HepG2 (cell line): ENCODE data around the gene LHX1.

Experiments used
- FIP1L1 ChIP-seq: fragments of 200-400 bp; formaldehyde crosslinking; IDR thresholded peaks from 2 replicates; pipeline ENCODE4 v1.6.1; 2018; ENCODE audit warnings: low read depth, mild to moderate bottlenecking, low read length, moderate library complexity, borderline replicate concordance; ENCODE audit not compliant: insufficient read depth
- SMAD1 ChIP-seq: sonication (generic); formaldehyde crosslinking; IDR thresholded peaks from 2 replicates; pipeline ENCODE4 v1.4.0; 2020; ENCODE audit warnings: missing genetic modification reagents, low read depth, mild to moderate bottlenecking, borderline replicate concordance
- TF ChIP-seq, protein P1 (sequence below): sonication (generic); formaldehyde crosslinking; IDR thresholded peaks from 2 replicates; pipeline ENCODE4 v1.5.0; 2020; ENCODE audit warnings: mild to moderate bottlenecking, missing genetic modification reagents, moderate library complexity
- TF ChIP-seq, protein P2 (sequence below): sonication (generic); formaldehyde crosslinking; IDR thresholded peaks from 2 replicates; pipeline ENCODE4 v1.4.0; 2020; ENCODE audit warnings: missing genetic modification reagents, borderline replicate concordance
- TF ChIP-seq, protein P3 (sequence below): sonication (generic); formaldehyde crosslinking; IDR thresholded peaks from 2 replicates; pipeline ENCODE4 v1.9.0; 2021; ENCODE audit warnings: missing genetic modification reagents, borderline replicate concordance
- TF ChIP-seq, protein P4 (sequence below), 2 experiments: IDR thresholded peaks; 2 replicates each; pipeline ENCODE4 v1.6.1; 2011 to 2012; ENCODE audit warnings: low read length in 2 of 2, borderline replicate concordance in 1 of 2, low read depth in 1 of 2, mild to moderate bottlenecking in 1 of 2, moderate library complexity in 1 of 2

DNA sequence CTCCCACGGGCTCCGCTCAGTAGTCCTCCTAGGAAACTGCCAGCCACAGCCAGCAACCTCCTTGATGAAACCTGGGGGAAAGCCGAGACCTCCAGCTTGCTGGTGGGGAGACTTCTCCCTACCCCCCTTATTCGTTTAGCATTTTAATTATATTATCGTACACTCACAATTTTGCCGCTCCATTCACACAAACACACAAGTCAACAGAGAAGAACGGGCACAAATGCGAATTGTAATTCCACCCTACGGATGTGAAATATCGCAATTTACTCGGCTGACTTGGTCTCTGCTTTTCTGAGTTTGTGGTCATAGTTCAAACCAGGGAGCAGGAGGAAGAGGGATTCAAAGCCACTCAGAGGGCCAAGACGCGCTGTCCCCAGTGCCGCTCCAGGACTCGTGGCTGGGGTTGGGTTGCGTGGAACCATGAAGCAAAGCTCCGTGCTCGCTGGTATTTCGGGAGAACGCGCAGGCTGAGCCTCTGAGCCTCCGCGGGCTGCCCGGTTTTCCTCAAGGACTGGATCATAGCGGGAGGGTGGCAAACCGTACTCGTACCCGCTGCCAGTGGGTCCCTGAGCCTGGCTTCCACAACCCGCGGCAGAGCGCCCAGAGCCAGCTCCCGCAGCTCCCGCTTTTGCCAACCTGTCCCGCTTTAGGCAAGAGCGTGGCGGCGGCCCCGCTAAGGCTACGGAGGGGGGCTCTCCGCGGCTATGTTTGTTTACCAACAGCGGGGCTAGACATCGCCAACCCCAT, 2.0 kb downstream of the LHX1 start:
- TF ChIP-seq SMAD1 (CRISPR knock-in tag) (no peak), FIP1L1 (no peak)
- TF ChIP-seq, protein P1, sequence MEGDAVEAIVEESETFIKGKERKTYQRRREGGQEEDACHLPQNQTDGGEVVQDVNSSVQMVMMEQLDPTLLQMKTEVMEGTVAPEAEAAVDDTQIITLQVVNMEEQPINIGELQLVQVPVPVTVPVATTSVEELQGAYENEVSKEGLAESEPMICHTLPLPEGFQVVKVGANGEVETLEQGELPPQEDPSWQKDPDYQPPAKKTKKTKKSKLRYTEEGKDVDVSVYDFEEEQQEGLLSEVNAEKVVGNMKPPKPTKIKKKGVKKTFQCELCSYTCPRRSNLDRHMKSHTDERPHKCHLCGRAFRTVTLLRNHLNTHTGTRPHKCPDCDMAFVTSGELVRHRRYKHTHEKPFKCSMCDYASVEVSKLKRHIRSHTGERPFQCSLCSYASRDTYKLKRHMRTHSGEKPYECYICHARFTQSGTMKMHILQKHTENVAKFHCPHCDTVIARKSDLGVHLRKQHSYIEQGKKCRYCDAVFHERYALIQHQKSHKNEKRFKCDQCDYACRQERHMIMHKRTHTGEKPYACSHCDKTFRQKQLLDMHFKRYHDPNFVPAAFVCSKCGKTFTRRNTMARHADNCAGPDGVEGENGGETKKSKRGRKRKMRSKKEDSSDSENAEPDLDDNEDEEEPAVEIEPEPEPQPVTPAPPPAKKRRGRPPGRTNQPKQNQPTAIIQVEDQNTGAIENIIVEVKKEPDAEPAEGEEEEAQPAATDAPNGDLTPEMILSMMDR, result no peak
- TF ChIP-seq, protein P2, sequence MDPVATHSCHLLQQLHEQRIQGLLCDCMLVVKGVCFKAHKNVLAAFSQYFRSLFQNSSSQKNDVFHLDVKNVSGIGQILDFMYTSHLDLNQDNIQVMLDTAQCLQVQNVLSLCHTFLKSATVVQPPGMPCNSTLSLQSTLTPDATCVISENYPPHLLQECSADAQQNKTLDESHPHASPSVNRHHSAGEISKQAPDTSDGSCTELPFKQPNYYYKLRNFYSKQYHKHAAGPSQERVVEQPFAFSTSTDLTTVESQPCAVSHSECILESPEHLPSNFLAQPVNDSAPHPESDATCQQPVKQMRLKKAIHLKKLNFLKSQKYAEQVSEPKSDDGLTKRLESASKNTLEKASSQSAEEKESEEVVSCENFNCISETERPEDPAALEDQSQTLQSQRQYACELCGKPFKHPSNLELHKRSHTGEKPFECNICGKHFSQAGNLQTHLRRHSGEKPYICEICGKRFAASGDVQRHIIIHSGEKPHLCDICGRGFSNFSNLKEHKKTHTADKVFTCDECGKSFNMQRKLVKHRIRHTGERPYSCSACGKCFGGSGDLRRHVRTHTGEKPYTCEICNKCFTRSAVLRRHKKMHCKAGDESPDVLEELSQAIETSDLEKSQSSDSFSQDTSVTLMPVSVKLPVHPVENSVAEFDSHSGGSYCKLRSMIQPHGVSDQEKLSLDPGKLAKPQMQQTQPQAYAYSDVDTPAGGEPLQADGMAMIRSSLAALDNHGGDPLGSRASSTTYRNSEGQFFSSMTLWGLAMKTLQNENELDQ, result no peak
- TF ChIP-seq, protein P3, sequence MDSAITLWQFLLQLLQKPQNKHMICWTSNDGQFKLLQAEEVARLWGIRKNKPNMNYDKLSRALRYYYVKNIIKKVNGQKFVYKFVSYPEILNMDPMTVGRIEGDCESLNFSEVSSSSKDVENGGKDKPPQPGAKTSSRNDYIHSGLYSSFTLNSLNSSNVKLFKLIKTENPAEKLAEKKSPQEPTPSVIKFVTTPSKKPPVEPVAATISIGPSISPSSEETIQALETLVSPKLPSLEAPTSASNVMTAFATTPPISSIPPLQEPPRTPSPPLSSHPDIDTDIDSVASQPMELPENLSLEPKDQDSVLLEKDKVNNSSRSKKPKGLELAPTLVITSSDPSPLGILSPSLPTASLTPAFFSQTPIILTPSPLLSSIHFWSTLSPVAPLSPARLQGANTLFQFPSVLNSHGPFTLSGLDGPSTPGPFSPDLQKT (CRISPR knock-in tag), result no peak
- TF ChIP-seq, protein P4, sequence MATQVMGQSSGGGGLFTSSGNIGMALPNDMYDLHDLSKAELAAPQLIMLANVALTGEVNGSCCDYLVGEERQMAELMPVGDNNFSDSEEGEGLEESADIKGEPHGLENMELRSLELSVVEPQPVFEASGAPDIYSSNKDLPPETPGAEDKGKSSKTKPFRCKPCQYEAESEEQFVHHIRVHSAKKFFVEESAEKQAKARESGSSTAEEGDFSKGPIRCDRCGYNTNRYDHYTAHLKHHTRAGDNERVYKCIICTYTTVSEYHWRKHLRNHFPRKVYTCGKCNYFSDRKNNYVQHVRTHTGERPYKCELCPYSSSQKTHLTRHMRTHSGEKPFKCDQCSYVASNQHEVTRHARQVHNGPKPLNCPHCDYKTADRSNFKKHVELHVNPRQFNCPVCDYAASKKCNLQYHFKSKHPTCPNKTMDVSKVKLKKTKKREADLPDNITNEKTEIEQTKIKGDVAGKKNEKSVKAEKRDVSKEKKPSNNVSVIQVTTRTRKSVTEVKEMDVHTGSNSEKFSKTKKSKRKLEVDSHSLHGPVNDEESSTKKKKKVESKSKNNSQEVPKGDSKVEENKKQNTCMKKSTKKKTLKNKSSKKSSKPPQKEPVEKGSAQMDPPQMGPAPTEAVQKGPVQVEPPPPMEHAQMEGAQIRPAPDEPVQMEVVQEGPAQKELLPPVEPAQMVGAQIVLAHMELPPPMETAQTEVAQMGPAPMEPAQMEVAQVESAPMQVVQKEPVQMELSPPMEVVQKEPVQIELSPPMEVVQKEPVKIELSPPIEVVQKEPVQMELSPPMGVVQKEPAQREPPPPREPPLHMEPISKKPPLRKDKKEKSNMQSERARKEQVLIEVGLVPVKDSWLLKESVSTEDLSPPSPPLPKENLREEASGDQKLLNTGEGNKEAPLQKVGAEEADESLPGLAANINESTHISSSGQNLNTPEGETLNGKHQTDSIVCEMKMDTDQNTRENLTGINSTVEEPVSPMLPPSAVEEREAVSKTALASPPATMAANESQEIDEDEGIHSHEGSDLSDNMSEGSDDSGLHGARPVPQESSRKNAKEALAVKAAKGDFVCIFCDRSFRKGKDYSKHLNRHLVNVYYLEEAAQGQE (IDR thresholded peaks at IDR 0.05; ENCODE audit: borderline replicate concordance in 1 of 2, low read depth in 1 of 2, low read length in 2 of 2), result no peak
